Naive thymus-derived CD8-positive, alpha-beta T cell (primary cell): ENCODE results near the gene RPS19. TPM values are rescaled to one million over a fixed set of nuclear protein-coding genes. Genes with fewer than 3 reads are reported as not detected.

Experiments used
- ATAC-seq, 2 donors: fragments of 150-1000 bp; cut with Tn5 transposase in 1 of 2; sonication (Bioruptor Pico), chemical (Tn5 transposase) in 1 of 2; 1 replicate in 1 of 2; 2 replicates in 1 of 2; pipeline ENCODE4 v1.10.0; 2021; ENCODE audit warnings: mild to moderate bottlenecking in 2 of 2, moderate library complexity in 2 of 2
- POLR2A ChIA-PET: fragments of 350-600 bp; sonication (Branson Sonifier 250); formaldehyde crosslinking; loops from one replicate; lab custom pipeline; 2021; ENCODE audit warnings: antibody characterized with exemption; lab: Charles Lee
- DNase-seq, 10 donors: peaks; one replicate each; pipeline versions ENCODE4 v3.0.0 to v3.0.0-alpha.2; 2020 to 2022
- H3K27ac Mint-ChIP-seq, 10 donors: one replicate each; pipeline ENCODE4 v1.8.0; 2020 to 2022; ENCODE audit warnings: mild to moderate bottlenecking in 10 of 10, mixed read lengths in 10 of 10, moderate library complexity in 4 of 10, inconsistent platforms in 1 of 10
- H3K27me3 Mint-ChIP-seq, 5 donors: one replicate each; pipeline ENCODE4 v1.8.0; 2021 to 2022; ENCODE audit warnings: mixed read lengths in 5 of 5
- H3K36me3 Mint-ChIP-seq, 3 donors: one replicate each; pipeline ENCODE4 v1.8.0; 2020 to 2022; ENCODE audit warnings: mixed read lengths in 3 of 3, mild to moderate bottlenecking in 2 of 3, inconsistent platforms in 1 of 3
- H3K4me1 Mint-ChIP-seq, 4 donors: one replicate each; pipeline ENCODE4 v1.8.0; 2021 to 2022; ENCODE audit warnings: mixed read lengths in 4 of 4
- H3K4me3 Mint-ChIP-seq, 10 donors: one replicate each; pipeline ENCODE4 v1.8.0; 2020 to 2022; ENCODE audit warnings: mild to moderate bottlenecking in 10 of 10, mixed read lengths in 10 of 10, moderate library complexity in 6 of 10, inconsistent platforms in 1 of 10
- H3K9me3 Mint-ChIP-seq, 9 donors: one replicate each; pipeline ENCODE4 v1.8.0; 2020 to 2022; ENCODE audit warnings: mixed read lengths in 9 of 9, mild to moderate bottlenecking in 3 of 9, inconsistent platforms in 1 of 9, moderate library complexity in 1 of 9
- polyA plus RNA-seq, 3 donors: library from polyadenylated mRNA; unstranded; fragments of 300-500 nt; fragmentation: Illumina TruSeq; gene quantifications; one replicate each; pipeline ENCODE4 v1.2.3, GENCODE V29; 2021
- total RNA-seq, 8 experiments: library from RNA in 2 of 8; stranded (reverse) in 2 of 8; gene quantifications; one replicate each; pipeline ENCODE4 v1.2.3 and lab custom pipeline; 2021 to 2026

Gene RPS19
- total and polyA plus RNA-seq, 5 experiments from 2014 or later = 3,479 to 8,825 (median 6,905) TPM

DNA sequence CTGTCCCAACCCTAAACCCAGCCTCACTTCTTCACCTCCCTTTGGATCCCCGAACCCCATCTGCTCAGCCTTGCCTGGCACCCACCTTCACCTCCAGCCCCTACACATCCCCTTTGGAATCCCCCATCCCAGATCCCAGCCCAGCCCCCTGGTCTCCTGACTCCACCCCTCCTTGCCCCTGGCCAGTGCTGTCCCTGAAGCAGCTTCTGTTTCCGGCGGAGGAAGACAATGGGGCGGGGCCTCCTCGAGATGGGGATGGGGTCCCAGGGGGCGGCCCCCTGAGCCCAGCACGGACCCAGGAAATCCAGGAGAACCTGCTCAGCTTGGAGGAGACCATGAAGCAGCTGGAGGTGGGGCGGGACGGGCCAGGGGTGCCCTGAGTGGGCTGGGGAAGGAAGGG lies 46.2 kb downstream of the RPS19 start:
- Mint-ChIP-seq H3K27ac (peak overlapping the region in 8 of 10 donors; percentile 64 to 90 (median 83)), H3K27me3 (no peaks in the 10 kb centered on the region), H3K4me3 (peak overlapping the region in 1 of 10 donors; percentile 19), H3K4me1 (peaks cover 36 to 72% (median 58%) of the 10 kb centered on the region in 4 donors), H3K36me3 (peaks cover 0 to 67% (median 10%) of the 10 kb centered on the region in 3 donors), H3K9me3 (no peaks in the 10 kb centered on the region)
- DNase-seq = no peak
- POLR2A ChIA-PET = interaction anchor here (1.0 to 15.2 kb wide), 7 partner anchors 10 to 43 kb away, joined by 3 to 465 read pairs (median 51); partner anchors contain the start of genes ARHGEF1, CD79A and ERFL
- no peak for ATAC-seq

DNA sequence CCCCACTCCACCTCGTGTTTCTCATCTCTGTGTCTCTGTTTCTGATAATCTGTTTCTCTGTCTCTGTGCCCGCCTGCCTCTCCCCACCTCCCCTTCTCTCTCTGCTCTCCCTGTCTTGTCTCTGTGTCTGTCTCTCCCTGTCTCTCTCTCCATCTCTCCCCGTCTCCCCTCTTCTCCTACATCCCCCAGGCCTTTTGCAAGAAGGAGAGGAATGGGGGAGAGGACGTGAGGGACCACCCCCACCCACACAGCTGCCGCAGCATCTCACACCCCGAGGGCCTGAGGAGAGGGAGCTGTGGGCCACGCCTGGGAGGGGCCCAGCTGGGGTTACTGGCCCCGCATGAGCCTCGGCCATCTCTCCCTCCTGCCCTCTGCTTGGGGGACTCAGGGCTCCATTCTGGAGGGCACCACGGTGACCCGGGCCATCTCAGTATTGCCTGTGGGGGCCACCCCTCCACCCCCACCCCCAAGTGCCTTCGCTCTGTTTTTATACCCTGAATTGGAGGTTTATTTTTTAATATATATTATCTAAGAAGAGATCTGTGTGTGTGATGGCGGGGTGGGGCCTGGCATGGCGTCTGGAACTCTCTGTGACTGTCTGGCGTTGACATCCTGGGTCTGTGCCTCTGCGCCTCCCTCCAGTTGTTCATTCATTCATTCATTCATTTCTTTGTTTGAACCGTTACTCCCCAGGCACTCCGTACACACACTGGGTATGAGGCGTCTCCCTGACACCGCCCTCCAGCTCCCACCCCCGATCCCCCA lies 47.0 kb downstream of the RPS19 start:
- Mint-ChIP-seq H3K27ac (peak overlapping the region in 9 of 10 donors; percentile 62 to 90 (median 74)), H3K9me3 (no peaks in the 10 kb centered on the region), H3K27me3 (no peaks in the 10 kb centered on the region), H3K36me3 (peaks cover 0 to 59% (median 4%) of the 10 kb centered on the region in 3 donors), H3K4me1 (peaks cover 38 to 74% (median 59%) of the 10 kb centered on the region in 4 donors), H3K4me3 (peak overlapping the region in 2 of 10 donors; percentile 19 to 56)
- no peak for ATAC-seq
- DNase-seq = no peak
- POLR2A ChIA-PET = interaction anchor here (0.6 to 15.2 kb wide), 5 partner anchors 11 to 35 kb away, joined by 3 to 465 read pairs (median 61); partner anchors contain the start of genes ARHGEF1 and CD79A

DNA sequence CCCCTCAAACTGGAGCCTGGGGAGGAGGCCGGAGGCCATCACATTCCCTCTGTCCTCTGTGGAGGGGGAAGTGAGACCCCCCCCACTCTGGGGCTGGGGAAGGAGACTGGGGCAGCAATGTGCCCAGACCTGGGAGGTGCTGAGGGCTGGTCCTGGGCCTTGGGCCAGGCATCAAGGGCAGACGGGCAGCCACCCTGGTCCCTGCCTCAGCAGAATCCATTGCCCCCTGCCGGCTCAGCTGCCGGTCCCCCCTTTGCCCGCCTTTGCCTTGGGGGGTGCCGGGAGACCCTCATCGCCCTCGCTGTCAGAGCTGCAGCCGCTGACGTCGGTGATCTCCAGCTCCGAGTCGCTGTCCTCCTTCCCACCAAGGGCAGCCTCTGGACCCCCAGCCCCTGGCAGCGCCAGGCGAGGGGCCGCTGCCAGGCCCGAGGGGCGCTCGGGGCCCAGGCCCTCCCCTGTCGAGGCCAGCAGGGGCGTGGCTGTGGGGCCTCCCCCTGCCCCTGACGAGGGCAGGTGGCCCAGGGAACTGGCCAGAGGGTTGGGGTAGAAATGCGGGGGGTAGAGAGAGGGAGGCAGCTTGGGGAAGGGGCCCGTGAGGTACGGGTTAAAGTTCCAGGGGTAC lies 48.0 kb downstream of the RPS19 start:
- DNase-seq (peak in 1 of 10 donors; percentile 11), ATAC-seq (no peak)
- peaks cover 41 to 84% (median 59%) of the 10 kb centered on the region in 4 donors for H3K4me1 Mint-ChIP-seq
- peak overlapping the region in 2 of 10 donors; percentile 3 to 48 for H3K27ac Mint-ChIP-seq
- no peaks in the 10 kb centered on the region for H3K27me3 Mint-ChIP-seq
- no peaks in the 10 kb centered on the region for H3K9me3 Mint-ChIP-seq
- peaks cover 0 to 49% (median 0%) of the 10 kb centered on the region in 3 donors for H3K36me3 Mint-ChIP-seq
- no peak overlapping the region for H3K4me3 Mint-ChIP-seq
- POLR2A ChIA-PET = interaction anchor here (0.6 to 15.2 kb wide), 10 partner anchors 6 to 49 kb away, joined by 3 to 465 read pairs (median 10); partner anchors contain the start of genes ARHGEF1, CD79A, ERFL and RPS19

DNA sequence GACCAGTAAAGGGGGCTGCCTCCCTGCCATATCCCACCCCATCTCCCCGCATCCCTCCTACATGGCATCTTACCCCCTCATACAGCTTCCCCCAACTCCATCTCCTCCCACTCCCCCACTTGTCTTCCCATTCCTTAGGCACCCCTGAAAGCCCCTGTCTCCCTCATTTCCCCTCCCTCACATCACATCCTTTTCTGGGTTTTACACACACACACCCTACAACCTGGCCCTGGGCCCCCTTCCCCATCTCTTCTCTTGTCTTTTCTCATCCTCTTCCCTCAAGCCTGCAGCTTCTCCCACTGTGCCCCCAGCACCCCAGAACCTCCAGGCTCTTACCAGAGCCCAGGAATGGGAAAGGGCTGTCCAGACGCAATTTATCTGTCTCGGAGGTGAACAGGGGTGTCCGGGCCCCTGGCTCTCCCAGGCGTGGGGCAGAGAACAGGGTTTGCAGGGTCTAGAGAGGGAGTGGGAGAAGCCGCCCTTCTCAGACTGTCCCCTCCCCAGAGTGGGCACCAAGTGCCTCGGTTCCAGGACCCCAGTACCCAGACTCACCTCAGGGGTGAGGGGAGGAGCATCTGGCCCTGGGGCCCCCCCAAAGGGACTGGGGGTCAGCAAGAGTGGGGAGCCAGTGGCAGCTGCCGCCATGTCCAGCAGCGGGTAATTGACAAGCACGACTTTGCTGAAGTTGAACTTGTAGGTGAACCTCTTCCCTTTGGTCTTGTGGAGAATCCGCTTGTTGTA lies 48.8 kb downstream of the RPS19 start:
- DNase-seq (peak in 1 of 10 donors; percentile 11), ATAC-seq (no peak)
- H3K4me1 Mint-ChIP-seq = peaks cover 44 to 87% (median 61%) of the 10 kb centered on the region in 4 donors
- no peaks in the 10 kb centered on the region for H3K9me3 Mint-ChIP-seq
- H3K4me3 Mint-ChIP-seq = peak overlapping the region in 2 of 10 donors; percentile 22 to 48
- H3K36me3 Mint-ChIP-seq = peaks cover 0 to 41% (median 0%) of the 10 kb centered on the region in 3 donors
- peak overlapping the region in 8 of 10 donors; percentile 41 to 84 (median 62) for H3K27ac Mint-ChIP-seq
- POLR2A ChIA-PET = interaction anchor here (0.6 to 15.2 kb wide), 10 partner anchors 7 to 49 kb away, joined by 3 to 465 read pairs (median 10); partner anchors contain the start of genes ARHGEF1, CD79A, ERFL and RPS19
- H3K27me3 Mint-ChIP-seq = no peaks in the 10 kb centered on the region

DNA sequence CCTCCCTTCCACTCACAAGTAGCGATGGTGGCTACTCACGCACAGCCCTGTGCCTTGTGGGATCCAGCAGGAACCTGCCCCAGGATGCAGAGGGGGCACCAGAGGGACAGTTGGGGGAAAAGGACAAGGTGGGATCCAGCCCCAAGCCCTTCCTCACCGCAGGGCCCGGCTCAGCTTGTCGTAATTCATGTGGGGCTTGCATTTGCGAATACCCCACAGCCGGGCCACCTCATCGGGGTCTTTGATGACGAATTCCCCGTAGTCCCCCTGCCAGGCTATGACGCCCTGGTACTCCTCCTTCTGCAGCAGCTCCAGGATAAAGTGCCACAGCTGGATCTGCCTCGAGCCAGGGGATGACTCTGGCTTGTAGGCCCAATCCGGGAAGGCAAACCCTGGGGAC lies 49.7 kb downstream of the RPS19 start:
- POLR2A ChIA-PET = interaction anchor here (1.1 to 15.2 kb wide), 8 partner anchors 8 to 50 kb away, joined by 3 to 465 read pairs (median 42); partner anchors contain the start of genes ARHGEF1, CD79A, ERFL and RPS19
- peak overlapping the region in 5 of 10 donors; percentile 68 to 92 (median 84) for H3K27ac Mint-ChIP-seq
- H3K36me3 Mint-ChIP-seq = peaks cover 0 to 33% (median 0%) of the 10 kb centered on the region in 3 donors
- peaks cover 43 to 86% (median 59%) of the 10 kb centered on the region in 4 donors for H3K4me1 Mint-ChIP-seq
- DNase-seq (no peak), ATAC-seq (no peak)
- H3K9me3 Mint-ChIP-seq = no peaks in the 10 kb centered on the region
- peaks cover 0 to 3% (median 0%) of the 10 kb centered on the region in 5 donors for H3K27me3 Mint-ChIP-seq
- H3K4me3 Mint-ChIP-seq = no peak overlapping the region

DNA sequence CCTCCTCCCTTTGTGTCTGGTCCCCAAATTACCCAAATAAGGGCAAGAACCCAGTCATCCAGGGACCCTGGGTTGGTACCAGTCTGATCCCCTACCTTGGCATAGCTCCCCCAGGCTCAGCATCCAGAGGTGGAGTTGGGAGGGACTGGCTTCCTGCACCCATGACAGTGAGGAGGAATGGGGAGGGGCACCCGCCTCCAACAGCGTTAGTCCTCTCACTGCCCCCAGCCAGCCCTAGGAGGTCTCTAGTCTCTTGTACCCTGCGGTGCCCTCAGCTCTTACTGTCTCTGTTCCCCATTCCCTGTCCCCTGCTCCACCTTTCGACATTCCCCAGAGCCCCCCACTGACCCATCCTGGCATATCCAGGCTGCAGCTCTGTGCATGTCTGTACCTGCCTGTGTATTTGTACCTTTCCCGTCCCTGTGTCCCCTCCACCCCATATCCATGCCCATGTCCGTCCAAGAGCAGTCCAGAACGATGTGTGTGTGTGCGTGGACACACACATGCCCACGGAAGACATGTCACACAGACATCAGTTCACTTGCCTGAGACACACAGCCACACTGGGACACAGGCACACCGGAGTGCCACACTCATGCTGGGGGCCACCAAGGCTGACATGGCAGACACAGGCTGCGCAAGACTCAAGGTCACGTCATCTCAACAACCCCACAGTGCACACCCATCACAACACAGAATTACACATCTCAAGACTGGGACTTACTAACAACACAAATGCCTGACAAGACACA lies 50.4 kb downstream of the RPS19 start:
- H3K27me3 Mint-ChIP-seq = peaks cover 0 to 3% (median 0%) of the 10 kb centered on the region in 5 donors
- H3K36me3 Mint-ChIP-seq = peaks cover 0 to 25% (median 0%) of the 10 kb centered on the region in 3 donors
- H3K4me3 Mint-ChIP-seq = peak overlapping the region in 8 of 10 donors; percentile 1 to 52 (median 22)
- DNase-seq (peak in 2 of 10 donors; percentile 31 to 43), ATAC-seq (peak; percentile 4 to 9)
- H3K27ac Mint-ChIP-seq = peak overlapping the region; percentile 64 to 92 (median 88)
- H3K9me3 Mint-ChIP-seq = no peaks in the 10 kb centered on the region
- POLR2A ChIA-PET = interaction anchor here (0.8 to 15.2 kb wide), 9 partner anchors 8 to 51 kb away, joined by 3 to 465 read pairs (median 24); partner anchors contain the start of genes ARHGEF1, CD79A, ERFL and RPS19
- peaks cover 42 to 79% (median 55%) of the 10 kb centered on the region in 4 donors for H3K4me1 Mint-ChIP-seq

DNA sequence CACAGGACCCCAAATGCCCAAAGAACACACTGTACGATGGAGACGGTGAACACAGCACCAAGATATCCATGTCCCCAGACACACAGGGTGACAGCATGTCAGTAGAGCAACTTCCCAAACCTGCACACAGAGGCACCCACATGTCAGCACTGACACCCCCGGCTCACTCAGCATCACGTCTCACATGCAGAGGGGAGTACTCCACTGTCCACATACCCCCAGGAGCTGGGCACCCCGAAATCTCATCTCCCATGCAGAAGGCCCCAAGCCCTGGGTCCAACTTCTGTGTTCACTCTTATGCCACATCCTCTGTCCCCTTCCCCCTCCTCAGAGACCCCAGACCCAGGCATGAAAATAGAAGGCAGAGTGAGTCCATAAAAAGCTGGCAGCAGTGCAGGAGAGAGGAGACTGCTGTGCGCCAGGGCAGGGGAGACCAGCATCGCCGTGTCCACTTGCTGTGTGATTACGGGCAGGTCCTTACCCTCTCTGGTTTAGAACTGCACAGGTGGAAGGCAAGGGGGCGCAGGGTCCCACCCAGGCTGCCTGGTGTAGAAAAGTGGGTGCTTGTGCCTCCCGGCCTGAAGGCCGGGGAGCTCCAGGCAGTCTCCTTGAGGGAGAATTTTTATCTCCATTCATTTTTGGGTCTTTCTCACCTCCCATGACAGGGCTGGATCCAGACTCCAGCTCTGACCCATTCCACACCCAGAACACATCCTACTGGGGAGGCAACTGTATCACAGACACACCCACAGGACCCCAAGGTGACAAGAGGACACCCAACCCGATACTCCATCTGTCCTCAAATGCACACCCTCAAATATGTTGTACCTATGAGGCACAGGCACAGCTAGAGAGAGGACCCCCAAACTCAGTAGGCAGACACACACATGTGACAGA lies 51.2 kb downstream of the RPS19 start:
- DNase-seq (peak in 2 of 10 donors; percentile 39 to 45), ATAC-seq (peak; percentile 18 to 35)
- Mint-ChIP-seq H3K36me3 (peaks cover 0 to 17% (median 0%) of the 10 kb centered on the region in 3 donors), H3K4me3 (peak overlapping the region; percentile 18 to 79 (median 66)), H3K27ac (peak overlapping the region; percentile 82 to 92 (median 88)), H3K27me3 (peaks cover 0 to 3% (median 0%) of the 10 kb centered on the region in 5 donors), H3K4me1 (peaks cover 38 to 71% (median 49%) of the 10 kb centered on the region in 4 donors), H3K9me3 (no peaks in the 10 kb centered on the region)
- POLR2A ChIA-PET = interaction anchor here (0.8 to 15.2 kb wide), 14 partner anchors 8 to 51 kb away, joined by 3 to 465 read pairs (median 8); partner anchors contain the start of genes ARHGEF1, CD79A, ERFL and RPS19

DNA sequence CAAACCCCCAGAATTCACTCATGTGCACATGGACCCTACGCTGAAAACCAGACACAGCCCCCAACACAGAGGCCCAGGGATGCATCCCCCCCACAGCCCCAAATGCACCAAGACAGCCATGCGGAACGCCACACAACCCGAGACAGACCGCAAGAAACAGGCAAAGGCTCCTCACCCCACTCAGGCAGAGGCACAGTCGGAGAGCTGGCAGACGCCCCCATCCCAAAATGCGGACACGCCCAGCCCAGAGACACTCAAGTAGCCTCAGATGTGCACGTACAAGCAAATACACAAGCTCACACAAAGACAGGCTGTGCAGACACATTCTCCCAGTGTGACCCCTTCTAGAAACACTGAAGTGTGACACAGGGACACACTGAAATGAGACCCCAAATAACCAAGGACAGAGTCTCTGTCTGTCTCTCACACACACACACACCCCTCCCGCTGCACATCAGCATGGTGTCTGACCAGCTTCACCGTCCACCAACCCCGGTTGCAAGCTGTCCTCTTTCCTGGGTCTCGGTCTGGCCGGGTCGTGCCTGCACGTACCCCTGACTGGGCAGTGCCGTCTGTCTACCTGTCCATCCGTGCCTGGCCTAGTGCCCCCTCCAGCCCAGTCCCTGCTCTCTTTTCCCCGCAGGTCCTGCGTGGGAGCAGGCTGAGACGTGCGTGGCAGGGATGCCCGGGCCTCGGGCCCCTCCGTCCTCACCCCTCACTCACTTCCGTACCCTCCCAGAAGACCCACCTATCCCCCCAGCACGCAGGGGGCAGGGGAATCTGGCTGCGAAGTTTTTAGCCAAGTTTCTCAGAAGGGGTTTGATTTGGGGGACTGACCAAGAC lies 52.1 kb downstream of the RPS19 start:
- Mint-ChIP-seq H3K27me3 (peaks cover 0 to 3% (median 0%) of the 10 kb centered on the region in 5 donors), H3K36me3 (peaks cover 0 to 10% (median 0%) of the 10 kb centered on the region in 3 donors), H3K9me3 (no peaks in the 10 kb centered on the region), H3K4me1 (peaks cover 34 to 62% (median 45%) of the 10 kb centered on the region in 4 donors), H3K4me3 (peak overlapping the region in 9 of 10 donors; percentile 52 to 79 (median 67)), H3K27ac (peak overlapping the region; percentile 82 to 92 (median 88))
- POLR2A ChIA-PET = interaction anchor here (0.8 to 15.2 kb wide), 12 partner anchors 7 to 52 kb away, joined by 3 to 465 read pairs (median 10); partner anchors contain the start of genes ARHGEF1, CD79A, ERFL and RPS19
- DNase-seq (peak in 1 of 10 donors; percentile 43), ATAC-seq (peak in 1 of 2 donors; percentile 7)

DNA sequence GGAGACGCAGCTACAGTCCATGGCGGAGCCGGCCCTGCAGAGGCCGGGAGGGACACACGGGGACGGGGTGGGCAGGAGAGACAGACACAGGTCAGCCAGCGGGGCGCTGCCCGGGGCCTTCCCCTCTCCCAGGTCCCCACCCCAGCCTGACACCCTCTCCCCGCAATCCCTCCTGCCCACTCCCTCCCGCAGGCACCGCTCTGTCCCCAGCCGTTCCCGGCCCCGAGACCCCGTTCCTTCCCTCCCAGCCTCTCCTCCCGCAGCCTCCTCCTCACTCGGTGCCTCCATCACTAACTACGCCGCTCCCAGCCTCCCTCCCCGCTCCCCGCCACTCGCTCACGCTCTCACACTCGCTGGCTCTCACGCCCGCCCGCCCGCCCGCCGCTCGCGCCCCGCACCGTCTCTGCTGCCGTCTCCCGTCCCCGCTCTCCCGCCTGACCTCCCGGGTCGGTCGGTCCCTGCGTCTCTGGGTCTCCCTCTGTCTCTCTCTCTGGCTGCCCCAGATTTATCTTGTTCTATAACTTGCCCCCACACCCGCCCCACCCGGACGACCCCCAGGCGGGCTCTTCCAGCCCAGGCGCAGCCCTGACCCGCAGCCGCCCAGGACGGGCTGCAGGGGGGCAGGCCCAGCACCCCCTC lies 53.0 kb downstream of the RPS19 start:
- peaks cover 34 to 57% (median 42%) of the 10 kb centered on the region in 4 donors for H3K4me1 Mint-ChIP-seq
- peak overlapping the region in 9 of 10 donors; percentile 36 to 86 (median 55) for H3K4me3 Mint-ChIP-seq
- DNase-seq = peak in 5 of 10 donors; percentile 31 to 64 (median 38)
- H3K9me3 Mint-ChIP-seq = no peaks in the 10 kb centered on the region
- peaks cover 0 to 3% (median 0%) of the 10 kb centered on the region in 5 donors for H3K27me3 Mint-ChIP-seq
- peak overlapping the region in 5 of 10 donors; percentile 31 to 92 (median 85) for H3K27ac Mint-ChIP-seq
- peak; percentile 27 to 32 for ATAC-seq
- peaks cover 0 to 5% (median 0%) of the 10 kb centered on the region in 3 donors for H3K36me3 Mint-ChIP-seq
- POLR2A ChIA-PET = interaction anchor here (2.0 to 15.2 kb wide), 7 partner anchors 11 to 53 kb away, joined by 9 to 465 read pairs (median 61); partner anchors contain the start of genes ARHGEF1, CD79A, ERFL and RPS19
